Measurements from ENCODE around the gene CCDC107.

GRCh38 chr9:35646533-35647265 is 11.4 kb upstream of the CCDC107 start:
- TF ChIP-seq ZNF350 (tag by site-specific recombination; IDR thresholded peaks at IDR 0.05), result no peak
- no peak for TF ChIP-seq ZNF48 (tag by site-specific recombination; IDR thresholded peaks at IDR 0.05)
- TF ChIP-seq ZBTB49 (tag by site-specific recombination; IDR thresholded peaks at IDR 0.05; ENCODE audit: low read depth), result no peak
- TF ChIP-seq CTCF (tag by site-specific recombination; IDR thresholded peaks at IDR 0.05), result peak; percentile 94
- TF ChIP-seq ZBTB7A (tag by site-specific recombination; IDR thresholded peaks at IDR 0.05; ENCODE audit: low read depth), result no peak; the same call in 1 of the 2 replicates
- TF ChIP-seq PRDM10 (tag by site-specific recombination; IDR thresholded peaks at IDR 0.05), result no peak
- 0 out of 2 replicates have a peak, but pooled peaks have one; percentile 63 for TF ChIP-seq ZBTB10 (tag by site-specific recombination; IDR thresholded peaks at IDR 0.05)
- TF ChIP-seq REST (tag by site-specific recombination; IDR thresholded peaks at IDR 0.05), result no peak

All from HEK293 (cell line).